Activated naive CD8-positive, alpha-beta T cell treated with anti-CD3 and anti-CD28 coated beads, Interleukin-2, amount 10 ng/mL, durations not matched to agents 7 days and 5 days (primary cell): ENCODE data around the gene PHAX. TPM values are rescaled to one million over a fixed set of nuclear protein-coding genes. Genes with fewer than 3 reads are reported as not detected.

Experiments used
- total RNA-seq, 2 experiments: library from RNA; stranded (reverse); gene quantifications; one replicate each; pipeline ENCODE4 v1.2.3, GENCODE V29; 2021

Gene PHAX
- total RNA-seq, 2 experiments from 2014 or later: 38.8 to 39.9 TPM

Other genes with a start within 250 kb of the PHAX start
- 1 to 10 TPM; 4.6 to 5.2 TPM for gene GRAMD2B, start 177.5 kb upstream of the PHAX start, total RNA-seq
- 1 to 10 TPM; 3.2 to 4.2 TPM for gene ALDH7A1, start 5.7 kb upstream of the PHAX start, total RNA-seq
- gene LMNB1, start 176.2 kb downstream of the PHAX start, total RNA-seq: 100 to 1,000 TPM; 229 to 243 TPM